Hematopoietic multipotent progenitor cell treated with erythropoietin and hydrocortisone succinate and interleukin-3 and kit ligand, for 8 days (in vitro differentiated cells): ENCODE data around the gene PIEZO2.

Experiments used
- DNase-seq: peaks from one replicate; pipeline ENCODE4 v3.0.0-alpha.2; 2015

The PIEZO2 gene

DNA sequence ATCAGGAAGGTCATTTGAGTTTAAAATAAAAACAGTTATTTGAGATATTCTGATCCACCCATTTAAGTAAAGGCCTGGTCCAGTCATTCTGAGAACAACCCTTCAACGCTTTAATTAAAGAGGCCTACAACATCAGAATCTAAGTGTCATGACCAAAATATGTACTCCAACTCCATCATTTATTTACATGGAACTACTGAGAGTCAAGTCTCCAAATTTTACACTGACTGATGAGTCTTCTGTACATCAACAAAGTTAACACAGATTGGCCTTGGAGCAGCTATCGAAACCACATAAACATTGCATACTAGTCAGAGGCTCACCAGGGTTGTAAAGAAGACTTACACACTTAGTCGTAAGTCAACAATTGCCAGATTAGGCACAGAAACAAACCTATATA lies 37.1 kb downstream of the PIEZO2 start:
- no peak for DNase-seq

- DNase-seq = no peak
Measured at GRCh38 chr18:11110509-11110908, 38.9 kb downstream of the PIEZO2 start.

DNA sequence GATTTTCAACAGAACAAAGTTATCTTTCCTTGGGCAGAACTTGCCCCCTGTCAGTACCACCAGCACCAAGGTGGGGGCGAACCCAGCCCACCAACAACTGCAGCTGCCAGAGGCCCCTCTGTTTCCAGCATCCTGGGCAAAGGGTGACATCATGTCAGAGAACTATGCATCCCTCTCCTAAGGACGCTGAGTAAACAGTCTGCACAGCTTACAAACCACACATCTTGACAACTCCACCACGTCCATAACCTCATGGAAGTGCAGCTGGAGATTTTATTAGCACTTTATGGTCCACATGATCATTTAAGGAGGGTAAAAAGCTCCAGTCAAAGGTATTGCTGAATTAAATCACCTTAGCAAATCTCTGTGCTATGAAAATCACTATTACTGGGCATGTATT lies 40.4 kb downstream of the PIEZO2 start:
- no peak for DNase-seq

- no peak for DNase-seq
Measured at GRCh38 chr18:11106894-11107293, 42.5 kb downstream of the PIEZO2 start.

DNA sequence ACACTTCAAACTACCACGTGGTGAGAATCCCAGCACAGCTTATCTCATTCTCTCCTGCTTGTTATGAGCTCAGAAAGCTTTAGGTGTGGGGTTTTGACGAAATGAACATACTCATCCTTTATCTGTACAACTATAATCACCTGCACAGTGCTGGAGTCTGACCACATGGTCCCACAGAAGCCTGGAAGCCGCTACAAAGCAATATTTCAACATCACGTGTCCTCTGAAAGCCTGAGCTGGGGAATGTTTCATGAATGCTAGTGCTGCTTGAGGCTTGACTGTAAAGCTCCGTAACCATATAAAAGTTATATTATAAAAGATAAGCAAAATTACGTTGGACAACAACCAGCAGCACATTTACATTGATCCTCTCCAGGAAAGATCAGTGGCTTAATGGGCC lies 43.9 kb downstream of the PIEZO2 start:
- DNase-seq = no peak

- DNase-seq = no peak
Measured at GRCh38 chr18:11104307-11104706, 45.1 kb downstream of the PIEZO2 start.

- DNase-seq = no peak
Measured at GRCh38 chr18:11096839-11097750, 52.3 kb downstream of the PIEZO2 start.

DNA sequence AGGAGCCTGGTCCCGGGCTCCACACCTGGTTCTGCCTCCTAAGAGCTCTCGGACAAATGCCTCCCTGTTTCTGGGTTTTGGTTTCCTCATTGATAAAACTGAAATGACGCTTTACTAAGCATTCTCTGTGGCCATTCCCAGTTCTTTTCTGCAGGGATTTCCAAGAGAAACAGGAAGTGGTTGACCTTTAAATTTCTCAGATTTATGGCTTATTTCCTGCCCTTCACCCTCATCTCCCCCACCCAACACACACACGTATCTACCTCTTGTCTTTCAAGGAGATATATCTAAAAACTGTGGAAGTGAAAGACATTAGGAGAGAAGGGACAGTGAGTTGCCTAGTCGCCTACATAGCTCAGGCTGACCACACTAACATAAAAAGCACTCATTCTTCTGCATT lies 53.0 kb downstream of the PIEZO2 start:
- DNase-seq = no peak

DNA sequence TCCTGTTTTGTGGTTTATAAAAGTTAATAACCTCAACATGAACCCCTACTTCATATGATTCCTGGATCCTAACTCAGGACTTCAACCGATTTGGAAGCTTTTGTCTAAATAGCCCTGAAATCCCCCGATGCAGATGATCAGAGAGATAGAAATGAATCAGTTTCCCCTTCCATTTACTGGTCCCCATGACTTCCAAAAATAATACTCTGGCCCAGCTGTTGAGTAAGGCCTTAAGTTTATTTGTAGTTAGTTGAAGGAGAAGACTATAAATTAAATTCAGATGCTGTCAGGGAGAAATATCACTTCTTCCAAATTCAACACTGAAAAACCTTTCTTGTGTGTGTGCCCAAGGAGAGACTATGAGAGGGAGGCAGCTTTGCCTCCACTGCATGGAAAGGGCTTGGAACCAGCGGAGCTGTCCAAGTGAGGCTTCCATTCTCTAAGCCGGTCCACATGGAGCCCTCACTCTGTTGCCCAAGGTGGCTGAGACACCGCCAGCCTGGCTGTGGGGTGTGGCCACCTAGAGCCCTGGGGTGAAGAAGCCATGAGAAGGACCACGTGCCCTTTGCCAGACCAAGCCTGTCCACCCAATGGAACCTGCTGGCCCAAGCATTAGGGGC lies 53.6 kb downstream of the PIEZO2 start:
- no peak for DNase-seq

DNA sequence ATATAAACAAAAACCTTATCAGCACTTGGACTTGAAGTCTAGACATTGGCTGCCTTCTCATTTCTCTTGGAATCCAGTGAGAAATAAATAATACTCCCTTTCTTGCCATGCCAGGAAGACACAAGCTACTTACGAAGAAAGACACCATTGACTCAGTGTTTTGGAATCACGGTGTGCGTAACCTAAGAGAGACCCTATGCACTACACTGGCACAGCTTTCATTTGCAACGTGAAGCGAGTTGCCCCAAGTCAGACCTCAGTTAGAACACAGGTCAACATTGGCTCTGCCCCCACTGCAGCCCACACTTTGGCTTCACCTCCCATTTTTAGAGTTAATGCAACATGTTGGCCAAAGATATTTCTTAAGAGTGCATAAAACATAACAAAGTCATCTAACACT lies 54.2 kb downstream of the PIEZO2 start:
- DNase-seq = no peak

DNA sequence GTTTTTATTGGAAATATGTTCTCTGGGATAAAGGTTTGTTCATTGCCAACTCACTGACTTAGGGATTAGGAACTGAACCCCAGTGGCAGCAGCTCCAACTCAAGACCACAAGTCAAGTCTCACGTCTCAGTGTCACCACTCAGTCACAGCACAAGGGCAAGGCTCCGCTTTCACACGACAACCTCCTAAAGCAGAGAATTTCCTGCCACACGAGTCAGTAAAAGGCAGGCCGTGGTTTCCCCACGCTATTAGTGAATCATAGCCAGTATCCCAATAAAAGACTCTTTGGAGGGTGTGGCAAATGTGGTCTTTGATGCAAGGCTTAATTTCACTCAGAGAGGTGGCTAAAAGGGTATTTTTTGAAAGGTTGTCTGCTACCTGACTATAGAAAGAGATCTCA lies 57.6 kb downstream of the PIEZO2 start:
- DNase-seq = no peak

- DNase-seq = peak; percentile 37
Measured at GRCh38 chr18:11089931-11090715, 59.2 kb downstream of the PIEZO2 start.

GRCh38 chr18:11081009-11081532 lies 68.3 kb downstream of the PIEZO2 start:
- no peak for DNase-seq

DNA sequence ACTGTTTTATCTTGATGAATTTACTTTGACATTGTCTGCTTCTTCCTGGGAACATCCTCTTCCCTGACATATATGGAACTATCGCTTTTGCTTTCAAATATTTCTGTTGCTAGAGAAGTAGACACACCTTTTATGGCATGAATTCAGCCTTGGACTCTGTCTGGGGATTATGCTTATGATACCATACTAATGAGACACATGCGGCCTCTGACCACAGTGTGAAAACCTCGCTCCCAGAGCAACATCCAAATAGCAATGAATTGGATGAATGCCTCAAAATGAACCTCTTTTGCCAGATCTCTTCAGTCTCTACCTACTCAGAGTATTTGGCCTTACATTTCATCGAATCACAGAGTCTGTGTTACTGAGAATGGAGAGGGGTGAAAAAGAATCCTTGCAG lies 70.9 kb downstream of the PIEZO2 start:
- DNase-seq = no peak

DNA sequence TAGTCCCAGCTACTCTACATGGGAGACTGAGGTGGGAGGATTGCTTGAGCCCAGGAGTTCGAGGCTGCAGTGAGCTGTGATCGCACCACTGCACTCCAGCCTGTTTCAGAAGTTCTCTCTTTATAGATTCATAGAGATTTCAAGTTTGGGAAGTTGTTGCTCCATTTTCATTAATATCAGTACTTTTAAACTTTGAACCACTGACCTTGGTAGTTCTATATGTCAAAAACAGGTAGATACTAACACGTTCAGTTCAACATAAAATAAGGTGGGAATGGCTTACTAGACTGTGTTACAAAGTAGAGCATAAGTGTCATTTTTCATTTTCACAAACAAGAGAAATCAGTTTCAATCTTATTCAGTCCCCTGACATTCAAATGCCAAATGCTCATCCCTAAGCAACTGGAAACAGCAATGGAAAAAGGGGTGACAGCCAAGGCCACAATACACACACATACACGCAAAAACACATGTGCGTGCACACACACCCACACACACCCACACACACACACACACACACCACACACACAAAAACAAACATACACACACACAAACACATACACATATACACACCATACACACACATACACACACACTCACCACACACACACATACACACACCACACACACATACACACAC lies 71.7 kb downstream of the PIEZO2 start:
- no peak for DNase-seq

GRCh38 chr18:11074889-11075288 lies 74.5 kb downstream of the PIEZO2 start:
- no peak for DNase-seq

DNA sequence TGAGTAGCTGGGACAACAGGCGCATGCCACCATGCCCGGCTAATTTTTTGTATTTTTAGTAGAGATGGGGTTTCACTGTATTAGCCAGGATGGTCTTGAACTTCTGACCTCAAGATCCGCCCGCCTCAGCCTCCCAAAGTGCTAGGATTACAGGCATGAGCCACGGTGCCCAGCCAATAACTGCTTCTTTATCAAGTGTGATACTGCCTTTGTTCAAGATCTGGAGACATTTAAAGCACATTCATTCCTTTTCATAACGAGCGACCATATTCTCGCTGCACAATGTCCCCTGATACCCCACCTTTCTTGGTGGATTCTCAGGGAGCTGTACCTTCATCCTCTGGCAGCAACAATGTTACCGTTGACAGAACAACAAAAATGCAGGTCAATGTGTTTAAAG lies 75.4 kb downstream of the PIEZO2 start:
- DNase-seq = no peak

- no peak for DNase-seq
Measured at GRCh38 chr18:11072632-11073031, 76.7 kb downstream of the PIEZO2 start.

GRCh38 chr18:11071300-11071699 lies 78.1 kb downstream of the PIEZO2 start:
- DNase-seq = no peak

DNA sequence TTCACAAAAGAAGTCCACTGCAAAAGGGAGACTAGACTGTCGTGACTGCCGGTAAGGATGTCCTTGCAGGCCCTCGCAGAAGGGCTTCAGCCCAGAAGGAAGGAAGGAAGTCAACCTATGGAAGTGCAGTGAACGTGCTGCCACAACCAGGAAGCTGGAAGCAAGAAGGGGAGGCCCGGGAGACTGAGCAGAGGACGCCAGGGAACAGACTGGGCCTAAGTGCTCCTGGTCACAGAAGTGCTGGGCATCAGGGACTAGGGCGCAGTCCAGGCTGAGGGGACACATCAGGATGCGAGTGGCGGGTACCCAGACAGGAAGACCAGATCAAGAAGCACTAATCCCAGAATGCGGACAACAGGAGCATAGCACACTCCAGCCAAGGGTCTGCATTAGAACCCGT lies 78.8 kb downstream of the PIEZO2 start:
- DNase-seq = no peak

GRCh38 chr18:11066038-11066437 lies 83.3 kb downstream of the PIEZO2 start:
- DNase-seq = no peak

DNA sequence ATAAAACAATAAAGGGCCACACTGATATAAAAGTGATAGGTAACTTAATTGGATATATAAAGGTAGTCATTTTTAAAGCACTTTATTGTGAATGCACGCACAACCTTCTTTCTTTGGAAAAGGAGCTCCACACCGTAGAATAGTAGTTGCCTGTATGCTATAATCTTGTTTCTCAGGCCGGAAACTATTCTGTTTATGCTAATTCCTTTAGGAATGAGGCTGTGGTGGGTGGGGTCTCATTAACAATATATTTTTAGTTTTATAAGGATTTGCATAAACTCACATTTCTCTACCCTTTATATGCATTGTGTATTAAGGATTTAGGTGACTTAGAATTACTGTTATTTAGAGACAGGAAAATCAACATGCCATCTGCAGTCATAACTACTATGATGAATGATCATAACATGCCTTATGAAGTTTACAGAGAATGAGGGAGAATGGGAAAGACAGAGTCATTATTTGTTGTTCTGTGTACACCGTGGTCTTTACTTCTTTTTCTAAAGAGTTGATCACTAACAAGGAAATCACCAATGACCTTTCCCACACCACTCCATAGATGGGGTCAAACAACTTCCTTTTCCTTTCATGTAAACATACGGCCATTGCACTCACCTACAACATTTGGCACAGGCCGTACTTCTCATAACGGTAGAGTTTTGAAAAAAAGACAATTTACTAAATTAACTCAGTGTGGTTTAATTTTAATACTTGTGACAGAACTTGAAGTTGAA lies 84.5 kb downstream of the PIEZO2 start:
- no peak for DNase-seq
